Measurements from ENCODE around the gene RAB31.

DNA sequence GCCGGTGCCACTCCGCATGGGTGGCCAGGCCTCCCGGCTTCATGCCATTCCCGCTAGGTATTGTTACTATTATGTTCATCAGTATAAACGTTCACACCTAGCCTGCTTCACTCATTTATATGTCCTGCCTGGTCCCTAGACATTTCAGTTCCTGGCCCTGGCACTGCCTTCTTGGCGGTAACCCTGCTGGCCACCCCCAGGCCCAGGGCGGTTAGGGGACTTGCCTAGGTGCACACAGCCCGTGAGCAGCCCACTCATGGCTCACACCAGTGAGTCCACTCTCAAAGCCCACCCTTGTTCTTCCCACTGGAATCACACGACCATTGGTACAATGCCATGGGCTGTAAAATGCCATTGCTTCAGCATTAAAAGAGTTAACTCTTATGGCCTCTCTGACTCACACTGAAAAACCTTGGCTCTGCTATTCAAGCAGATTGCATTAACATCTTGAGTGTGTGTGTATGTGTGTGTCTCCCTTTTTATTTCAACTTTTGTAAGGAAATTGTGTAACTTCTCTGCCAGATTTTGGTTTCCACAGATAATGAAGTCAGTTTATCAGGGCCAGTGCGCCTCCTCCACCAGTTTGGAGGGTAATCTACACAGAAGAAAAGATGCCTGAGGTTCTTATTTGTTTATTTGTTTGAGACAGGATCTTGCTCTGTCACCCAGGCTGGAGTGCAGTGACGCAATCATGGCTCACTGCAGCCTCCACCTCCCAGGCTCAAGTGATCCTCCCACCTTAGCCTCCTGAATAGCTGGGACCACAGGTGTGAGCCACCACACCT lies 74.2 kb downstream of the RAB31 start:
- TF ChIP-seq GATA3 (IDR thresholded peaks at IDR 0.05; ENCODE audit: low read depth, low read length) (no peak), GATA2 (IDR thresholded peaks at IDR 0.05; ENCODE audit: low read depth, low read length) (no peak)
